ENCODE data around the gene COA3.

Gene COA3

GRCh38 chr17:42798383-42799380, at the start of gene COA3, which contains the start of gene CNTD1:
Gene COA3 (minus strand): TSS chr17:42798704. CDS start chr17:42798681, 23 bp downstream.
Gene CNTD1 (plus strand): TSS chr17:42798861. CDS start chr17:42799068, 207 bp downstream.
- peak; percentile 35 for DNase-seq

- DNase-seq = no peak
Measured at GRCh38 chr17:42848093-42848492, 49.6 kb upstream of the COA3 start.

GRCh38 chr17:42846594-42847280, 48.2 kb upstream of the COA3 start:
- no peak for DNase-seq

- DNase-seq = peak; percentile 16
Measured at GRCh38 chr17:42845918-42846593, 47.6 kb upstream of the COA3 start.

- DNase-seq = no peak
Measured at GRCh38 chr17:42845556-42845917, 47.0 kb upstream of the COA3 start.

- no peak for DNase-seq
Measured at GRCh38 chr17:42844761-42845555, 46.5 kb upstream of the COA3 start.

GRCh38 chr17:42844271-42844670, 45.8 kb upstream of the COA3 start, which contains the start of gene AOC2:
Gene AOC2 (plus strand): TSS chr17:42844580. CDS start chr17:42844627, 47 bp downstream.
- no peak for DNase-seq

- DNase-seq = no peak
Measured at GRCh38 chr17:42843358-42843934, 44.9 kb upstream of the COA3 start.

- DNase-seq = no peak
Measured at GRCh38 chr17:42841975-42842685, 43.6 kb upstream of the COA3 start.

GRCh38 chr17:42835732-42836131, 37.2 kb upstream of the COA3 start:
- no peak for DNase-seq

GRCh38 chr17:42833767-42834422, 35.4 kb upstream of the COA3 start:
- DNase-seq = no peak

- DNase-seq = peak; percentile 66
Measured at GRCh38 chr17:42832934-42833766, 34.6 kb upstream of the COA3 start, which contains the start of gene PSME3. Gene PSME3 (plus strand): TSS chr17:42833397. CDS start chr17:42833632, 235 bp downstream.

- no peak for DNase-seq
Measured at GRCh38 chr17:42832213-42832933, 33.9 kb upstream of the COA3 start.

- DNase-seq = no peak
Measured at GRCh38 chr17:42830971-42831370, 32.5 kb upstream of the COA3 start.

GRCh38 chr17:42827472-42827871, 29.0 kb upstream of the COA3 start:
- DNase-seq = no peak

- no peak for DNase-seq
Measured at GRCh38 chr17:42821176-42821575, 22.7 kb upstream of the COA3 start.

- DNase-seq = no peak
Measured at GRCh38 chr17:42819939-42820535, 21.5 kb upstream of the COA3 start.

- no peak for DNase-seq
Measured at GRCh38 chr17:42818379-42818778, 19.9 kb upstream of the COA3 start.

Measured in GOT3 (cell line).